Eye (tissue), 1 donor: Measurements from ENCODE around the gene NLGN4X.

Experiments
- DNase-seq: peaks from one replicate; pipeline ENCODE4 v3.0.0-alpha.2; 2015

Gene NLGN4X

DNA sequence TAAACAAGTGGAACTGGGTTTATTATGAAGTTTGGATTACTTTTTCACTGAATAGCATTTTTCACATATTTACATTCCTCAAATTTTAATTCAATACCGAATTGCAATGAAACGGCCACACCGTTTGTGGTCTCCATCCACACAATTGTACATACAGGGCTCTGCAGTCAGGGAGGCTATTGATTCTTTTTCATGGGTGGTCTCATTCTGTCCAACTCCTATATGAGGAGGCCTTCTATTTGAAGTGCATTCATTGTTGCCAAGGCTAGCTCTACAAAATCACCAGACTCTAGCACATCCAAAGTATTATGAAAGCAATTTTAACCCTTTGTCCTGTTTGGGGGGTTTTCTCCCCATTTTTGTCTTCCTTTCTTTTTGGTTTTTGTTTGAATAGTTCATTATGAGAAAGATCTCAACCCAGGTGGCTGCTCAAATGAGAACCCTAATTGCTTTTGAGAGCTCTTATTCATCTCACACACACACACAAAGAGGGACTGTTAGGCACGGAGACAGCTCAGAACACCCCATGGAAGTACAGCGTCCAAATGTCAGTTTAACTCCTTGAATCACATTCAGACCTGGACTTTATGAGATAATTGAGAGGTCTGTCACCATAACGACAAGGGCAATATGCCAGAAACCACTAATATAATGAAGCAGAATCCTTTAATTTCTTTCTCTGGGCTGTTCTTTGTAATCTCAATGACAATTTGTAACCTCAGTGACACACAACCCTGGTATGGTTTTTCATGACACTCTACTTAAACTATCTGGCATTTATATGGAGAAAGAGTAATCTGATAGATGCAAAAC is 79.4 kb downstream of the NLGN4X start:
- peak; percentile 72 for DNase-seq

DNA sequence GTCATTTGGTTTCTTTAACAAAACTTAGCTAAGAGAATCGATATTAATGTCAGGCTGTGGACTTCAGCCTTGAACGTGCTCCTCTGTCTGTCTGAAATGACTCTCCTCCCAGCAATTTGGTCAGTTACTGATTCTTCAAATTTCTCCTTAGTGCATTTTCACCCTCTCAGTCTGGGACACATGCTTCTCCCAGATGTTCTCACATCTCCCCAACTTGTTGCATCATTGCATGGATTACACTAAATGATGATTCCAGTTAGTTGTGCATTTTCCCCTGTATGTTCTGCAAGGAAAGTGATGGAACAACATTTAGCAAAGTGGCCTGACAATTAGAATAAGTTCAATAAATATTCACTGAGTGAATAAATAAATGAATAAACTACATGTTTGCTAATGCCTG is 94.4 kb downstream of the NLGN4X start:
- no peak for DNase-seq

DNA sequence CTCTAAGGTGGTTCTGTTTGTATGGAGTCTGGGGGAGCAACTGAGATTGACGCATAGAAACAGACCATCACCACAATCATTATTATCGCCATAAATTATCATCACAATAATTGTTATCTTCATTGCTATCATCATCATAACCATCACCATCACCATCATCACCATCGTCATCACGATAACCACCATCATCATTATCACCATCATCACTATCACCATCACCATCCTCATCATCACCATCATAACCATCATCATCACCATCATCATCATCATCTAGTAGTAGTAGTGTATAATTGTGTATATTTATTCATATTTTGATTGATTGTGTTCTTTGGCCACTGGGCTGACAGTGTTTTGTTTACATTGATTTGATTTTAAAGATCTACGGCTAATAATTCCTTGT is 95.7 kb downstream of the NLGN4X start:
- no peak for DNase-seq

DNA sequence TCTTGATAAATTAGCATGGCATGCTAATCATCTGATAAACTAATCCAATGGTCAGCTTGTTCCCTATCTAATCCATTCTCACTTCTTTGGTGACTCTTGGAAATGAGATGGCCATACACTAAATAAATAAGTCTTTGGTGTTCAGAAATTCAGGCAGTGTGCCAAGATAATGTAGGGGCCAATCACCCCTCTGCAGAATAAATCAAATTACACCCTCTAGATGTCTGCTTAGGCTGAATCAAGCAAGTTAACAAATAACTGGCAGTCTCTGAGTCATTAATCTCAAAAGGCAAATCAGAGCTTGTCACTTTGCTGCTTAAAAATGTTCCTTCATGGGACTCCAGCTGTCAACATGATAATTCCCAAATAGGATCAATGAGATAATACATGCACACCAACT is 97.4 kb downstream of the NLGN4X start:
- DNase-seq, result no peak

DNA sequence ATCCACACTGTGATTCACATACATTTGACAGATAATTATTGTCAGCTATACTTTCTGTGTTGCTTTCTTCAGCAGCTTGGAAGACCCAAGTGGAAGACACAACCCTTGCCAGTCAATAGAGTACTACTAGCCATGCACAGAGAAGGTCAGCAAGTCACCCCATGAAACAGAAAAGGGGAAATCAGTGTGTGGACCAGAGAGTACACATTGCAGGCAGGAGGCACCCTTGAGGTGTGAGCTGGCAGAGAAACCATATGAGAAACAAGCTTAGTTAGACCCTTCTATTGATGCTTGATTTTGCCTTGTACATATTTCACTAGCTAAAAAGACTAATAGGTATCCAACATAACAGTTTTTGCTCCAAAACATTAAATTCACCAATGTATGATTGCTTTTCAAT is 99.5 kb downstream of the NLGN4X start:
- no peak for DNase-seq

DNA sequence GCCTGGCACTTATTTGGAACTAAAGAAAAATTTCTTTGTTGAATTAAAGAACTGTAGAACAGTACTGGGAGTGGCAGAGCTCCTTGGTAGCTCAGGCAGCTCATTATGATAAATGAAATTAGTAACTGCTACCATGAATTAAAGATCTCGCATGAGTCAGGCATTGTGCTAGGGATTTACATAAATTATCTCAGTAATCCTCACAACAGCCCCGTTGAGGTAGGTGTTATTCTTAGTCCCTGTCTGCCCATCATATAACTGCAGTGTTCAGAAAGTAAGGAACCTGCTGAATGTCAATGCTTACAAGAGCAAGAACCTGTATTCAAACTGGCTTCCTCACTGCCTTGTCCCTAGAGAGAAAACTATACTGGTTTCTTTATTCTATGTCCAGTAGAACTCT is 108.3 kb downstream of the NLGN4X start:
- DNase-seq, result no peak

DNA sequence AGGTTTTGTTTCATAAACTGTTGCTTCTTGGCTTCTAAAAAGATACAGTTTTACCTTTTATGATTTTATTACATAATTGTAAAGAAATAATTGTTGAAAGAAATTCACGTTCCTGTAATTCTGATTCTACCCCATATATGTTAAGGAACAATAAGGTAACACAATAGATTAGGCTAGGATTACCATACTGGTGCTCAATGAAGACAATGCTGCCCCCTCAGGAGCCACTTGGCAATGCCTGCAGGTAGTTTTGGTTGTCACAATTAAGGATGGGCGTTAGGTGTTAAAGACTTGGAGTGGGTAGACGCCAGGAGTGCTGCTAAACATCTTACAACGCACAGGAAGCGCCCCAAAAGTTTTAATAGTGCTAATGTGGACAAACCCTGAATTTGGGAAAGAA is 133.2 kb downstream of the NLGN4X start:
- DNase-seq, result no peak

DNA sequence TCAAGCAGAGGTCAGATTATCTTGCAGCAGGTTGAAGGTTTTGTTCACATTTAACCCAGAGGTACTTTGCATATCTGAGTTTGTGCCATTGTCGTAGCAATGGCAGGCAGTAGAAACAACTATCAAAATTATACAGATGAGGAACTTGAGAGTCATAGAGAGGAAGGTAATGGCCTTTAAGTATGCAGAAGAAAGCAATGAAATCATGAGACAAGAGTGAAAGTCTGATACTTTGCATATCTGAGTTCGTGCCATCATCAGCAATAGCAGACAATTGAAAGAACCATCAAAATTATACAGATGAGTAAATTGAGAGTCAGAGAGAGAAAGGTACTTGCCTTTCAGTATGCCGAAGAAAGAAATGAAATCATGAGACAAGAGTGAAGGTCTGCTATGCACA is 154.1 kb downstream of the NLGN4X start:
- DNase-seq, result no peak

DNA sequence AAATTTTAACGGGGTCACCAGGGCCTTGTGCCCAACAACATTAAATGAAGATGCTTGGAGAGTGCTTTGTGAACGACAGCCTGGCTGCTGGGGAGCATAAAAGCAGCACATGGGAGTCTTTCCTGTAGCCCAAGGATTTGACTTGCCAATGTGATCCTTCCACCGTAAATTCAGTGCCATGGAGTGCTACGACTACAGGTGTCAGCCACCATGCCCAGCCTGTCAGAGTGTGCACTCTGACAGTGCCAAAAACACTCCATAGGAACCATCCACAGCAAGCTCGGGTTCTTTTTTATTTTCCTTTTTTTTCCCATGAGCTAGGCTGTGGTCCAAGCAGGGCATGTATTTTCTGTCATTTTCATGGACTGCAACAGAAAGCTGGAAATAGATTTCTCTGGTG is 156.9 kb downstream of the NLGN4X start:
- no peak for DNase-seq

DNA sequence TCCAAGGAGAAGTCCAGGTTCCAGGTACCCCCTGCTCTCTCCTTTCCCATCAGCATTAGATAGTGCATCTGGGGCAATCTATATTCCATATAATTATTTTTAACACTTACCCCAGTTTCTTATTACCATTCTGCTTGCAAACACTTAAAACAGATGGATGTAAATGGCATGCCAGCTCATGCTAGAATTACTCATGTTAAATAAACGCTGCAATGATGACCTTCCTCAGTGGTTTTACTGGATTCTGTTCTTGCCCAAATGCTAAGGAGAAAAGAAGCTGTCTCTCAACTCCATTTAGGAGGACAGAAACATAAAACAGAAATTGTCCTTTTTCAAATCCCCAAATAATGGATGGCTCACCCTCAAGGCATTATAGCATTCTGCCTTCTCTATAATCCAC is 161.1 kb downstream of the NLGN4X start:
- no peak for DNase-seq

DNA sequence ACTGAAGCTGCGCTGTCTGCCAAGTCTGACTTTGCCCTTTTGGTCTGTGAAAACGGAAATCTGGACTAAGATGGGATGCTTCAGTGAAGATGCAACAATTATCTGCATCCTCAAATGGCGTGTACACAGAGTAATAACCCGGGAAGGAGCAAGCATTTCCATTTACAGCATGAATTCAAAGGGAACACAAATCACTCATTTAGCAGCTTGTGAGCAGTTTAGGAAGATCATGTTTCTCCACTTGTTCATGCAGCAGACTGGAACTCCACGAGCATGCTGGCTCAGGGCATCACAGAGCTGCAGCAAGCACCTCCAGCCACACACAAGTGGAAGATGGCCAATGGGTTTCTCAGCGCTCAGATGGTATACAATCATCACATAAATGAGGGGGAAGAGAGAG is 175.5 kb downstream of the NLGN4X start:
- DNase-seq, result peak; percentile 39

DNA sequence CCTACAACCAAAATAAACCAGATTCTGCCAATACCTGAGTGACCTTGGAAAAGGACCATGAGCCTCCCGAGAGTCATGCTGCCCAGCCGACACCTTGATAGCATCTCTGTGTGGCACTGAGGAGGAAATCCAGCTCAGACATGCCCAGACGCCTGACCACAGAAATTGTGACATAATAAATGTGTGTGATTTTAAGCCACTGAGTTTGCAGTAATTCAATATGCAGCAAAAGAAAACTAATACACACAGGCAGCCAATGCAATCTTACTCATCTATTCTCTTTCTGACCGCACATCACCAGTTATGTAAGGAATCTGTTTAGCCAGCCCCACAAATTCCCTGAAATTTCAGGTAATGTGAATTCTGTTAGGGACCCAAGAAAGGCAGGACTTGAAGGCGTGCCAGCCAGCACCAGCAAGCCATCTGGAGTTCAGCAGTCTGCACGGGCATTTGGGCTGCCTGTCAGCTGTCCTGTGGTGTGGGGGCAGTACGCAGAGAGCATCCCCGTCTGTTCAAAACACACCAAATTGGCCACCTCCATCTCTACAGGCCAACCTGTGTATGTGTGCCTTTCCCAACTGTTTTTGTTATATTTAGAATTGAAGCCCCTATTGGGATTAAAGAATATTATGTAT is 176.4 kb downstream of the NLGN4X start:
- DNase-seq, result no peak

DNA sequence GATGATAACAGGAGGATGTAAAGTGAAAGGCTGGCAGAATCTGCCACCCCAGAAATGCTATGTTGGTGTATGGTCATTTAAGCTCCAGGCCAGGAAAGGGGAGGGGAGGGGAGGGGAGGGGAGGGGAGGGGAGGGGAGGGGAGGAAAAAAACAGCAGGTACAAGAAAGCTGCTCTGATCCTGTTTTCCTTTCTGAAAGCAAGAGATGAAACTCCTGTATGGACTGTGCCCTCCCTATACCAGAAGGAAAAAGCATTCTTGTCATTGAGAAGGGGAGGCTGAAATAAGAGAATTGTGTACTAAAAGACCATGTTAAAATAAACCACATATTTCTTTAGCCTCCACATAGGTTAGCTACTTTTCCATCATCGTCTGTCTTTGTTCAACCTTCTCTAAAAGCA is 179.5 kb downstream of the NLGN4X start:
- DNase-seq, result no peak

DNA sequence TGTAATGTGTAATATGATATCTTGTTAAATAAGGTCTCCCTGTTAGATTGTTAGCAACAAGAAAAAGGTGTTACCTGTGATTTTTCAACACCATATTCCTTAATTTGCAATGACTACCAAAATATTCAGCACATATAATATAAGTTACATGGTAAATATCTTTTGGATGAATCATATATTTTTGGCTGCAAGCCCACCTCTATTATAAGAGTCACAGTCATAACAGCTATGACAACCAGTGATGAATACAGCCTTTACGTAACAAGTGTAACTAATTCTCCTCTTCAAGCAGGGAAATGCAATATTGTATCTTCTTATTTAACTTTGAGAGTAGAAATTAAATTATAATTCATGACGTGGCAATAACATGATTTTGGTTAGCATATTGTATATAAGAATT is 187.0 kb downstream of the NLGN4X start:
- DNase-seq, result no peak

DNA sequence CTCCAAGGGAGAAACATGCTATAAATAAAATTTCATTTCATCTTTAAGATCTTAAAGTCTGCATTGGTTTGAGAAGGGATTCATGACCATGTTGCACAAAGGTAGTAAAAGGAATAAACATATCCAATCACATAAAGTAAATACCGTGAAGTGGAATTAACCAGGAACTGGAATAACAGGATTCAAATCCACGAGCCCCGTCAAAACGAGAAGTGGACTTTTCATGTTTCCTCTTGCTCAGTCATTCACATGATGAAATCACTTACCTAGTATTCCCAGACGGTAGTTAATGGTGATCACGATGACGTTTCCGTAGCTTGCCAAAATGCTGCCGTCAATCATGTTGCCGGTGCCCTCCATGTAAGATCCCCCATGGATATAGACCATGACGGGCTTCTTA is 199.7 kb downstream of the NLGN4X start:
- no peak for DNase-seq

DNA sequence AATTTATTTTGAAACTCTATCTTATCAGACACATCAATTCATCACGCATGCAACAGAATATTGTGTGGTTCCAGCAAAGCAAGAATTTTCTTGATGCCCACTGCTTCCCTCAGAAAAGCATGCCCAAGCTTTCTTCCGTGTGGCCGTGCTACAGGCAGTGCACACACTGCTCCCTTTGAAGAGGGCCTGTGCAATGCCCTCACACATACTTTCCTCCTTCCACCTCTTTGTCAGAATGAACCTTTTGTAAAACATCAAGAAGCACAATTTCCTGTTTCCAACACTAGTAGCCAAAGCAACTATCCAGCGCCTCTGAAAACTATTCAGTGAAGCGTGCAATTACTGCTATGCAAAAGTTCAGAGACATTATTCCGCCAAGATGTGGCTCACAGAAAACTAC is 201.7 kb downstream of the NLGN4X start:
- peak; percentile 2 for DNase-seq

DNA sequence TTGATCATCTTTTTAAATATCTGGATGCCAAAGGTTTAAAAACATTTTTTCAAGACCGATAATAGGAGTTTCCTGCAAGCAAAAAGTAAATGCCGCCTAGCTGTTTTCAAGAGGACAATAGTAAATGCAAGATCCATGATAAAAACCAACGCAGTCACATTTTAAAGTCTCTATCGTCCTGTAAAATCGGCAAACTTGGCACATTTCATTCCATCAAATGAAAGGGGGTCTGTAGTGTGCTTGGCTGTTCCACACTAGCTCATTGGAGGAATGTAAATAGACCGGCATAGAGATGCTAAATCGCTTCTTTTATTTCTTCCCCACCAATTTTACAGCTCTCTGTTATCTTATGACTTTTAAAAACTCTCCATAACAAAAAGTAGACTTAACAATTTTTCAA is 202.2 kb downstream of the NLGN4X start:
- peak; percentile 2 for DNase-seq

DNA sequence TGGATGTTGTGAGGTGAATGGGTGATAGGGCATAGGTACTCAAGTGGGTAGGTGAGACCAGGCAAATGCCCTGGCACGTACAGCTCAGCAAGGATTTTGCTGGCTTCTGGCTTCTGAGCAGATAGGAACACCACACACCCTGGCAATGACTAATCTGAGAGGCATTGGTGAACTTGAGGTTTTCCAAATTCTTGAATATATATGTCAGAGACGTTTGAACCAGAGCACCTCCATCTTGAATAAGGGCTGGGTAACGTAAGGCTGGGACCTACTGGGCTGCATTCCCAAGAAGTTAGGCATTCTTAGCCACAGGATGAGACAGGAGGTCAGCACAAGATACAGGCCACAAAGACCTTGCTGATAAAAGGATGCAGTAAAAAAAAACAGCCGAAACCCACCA is 204.5 kb downstream of the NLGN4X start:
- no peak for DNase-seq

DNA sequence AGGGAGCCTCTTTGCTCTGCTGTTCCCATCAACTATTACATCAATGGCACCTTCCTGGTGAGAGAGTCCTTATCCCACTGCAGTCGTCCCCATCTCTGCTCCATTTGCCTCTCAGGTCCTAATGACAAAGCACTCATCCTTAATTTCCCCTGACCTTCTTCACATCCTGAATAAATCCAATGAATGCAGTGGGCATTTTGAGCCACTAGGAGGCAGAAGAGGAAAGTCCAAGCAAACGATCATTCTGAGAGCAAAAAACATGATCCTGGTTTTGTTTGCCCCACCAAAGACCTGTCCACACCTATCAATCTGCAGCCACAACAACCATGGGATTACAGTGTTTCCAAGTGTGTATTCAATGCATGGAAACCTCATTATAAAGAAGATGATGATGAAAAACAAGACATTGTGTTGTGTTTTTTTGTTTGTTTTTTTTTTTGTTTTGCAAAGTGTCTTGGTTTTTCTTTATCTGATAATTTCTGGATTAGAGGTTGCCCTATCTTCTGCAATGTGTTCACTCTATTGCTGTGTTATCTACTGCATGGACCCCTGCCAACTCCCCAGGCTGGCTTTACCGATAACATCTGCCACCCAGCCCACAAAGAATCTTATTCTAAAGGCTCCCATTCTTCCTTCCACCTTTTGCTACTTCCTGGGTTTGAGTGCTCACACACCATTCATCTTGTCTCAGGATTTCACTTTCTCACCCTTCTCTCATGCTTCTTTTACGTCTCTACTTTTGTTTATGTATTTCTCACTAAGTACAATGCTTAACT is 207.2 kb downstream of the NLGN4X start:
- DNase-seq, result peak; percentile 69

DNA sequence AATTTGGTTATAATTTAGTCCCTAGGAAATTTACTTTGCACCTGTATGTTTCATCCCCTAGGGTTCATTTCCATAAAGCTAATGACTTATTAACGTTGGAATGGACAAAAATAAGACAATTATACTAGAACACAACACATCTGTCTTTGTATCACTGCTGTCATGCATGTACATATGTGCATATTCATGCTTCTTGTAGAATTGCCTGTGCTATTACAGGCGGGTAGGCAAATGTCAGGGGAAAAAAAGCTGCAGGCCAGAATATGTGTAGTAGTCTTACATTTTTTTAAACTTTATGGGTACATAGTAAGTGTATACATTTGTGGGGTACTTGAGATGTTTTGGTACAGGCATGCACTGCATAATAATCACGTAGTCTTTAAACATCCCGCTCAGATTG is 209.6 kb downstream of the NLGN4X start:
- DNase-seq, result no peak

DNA sequence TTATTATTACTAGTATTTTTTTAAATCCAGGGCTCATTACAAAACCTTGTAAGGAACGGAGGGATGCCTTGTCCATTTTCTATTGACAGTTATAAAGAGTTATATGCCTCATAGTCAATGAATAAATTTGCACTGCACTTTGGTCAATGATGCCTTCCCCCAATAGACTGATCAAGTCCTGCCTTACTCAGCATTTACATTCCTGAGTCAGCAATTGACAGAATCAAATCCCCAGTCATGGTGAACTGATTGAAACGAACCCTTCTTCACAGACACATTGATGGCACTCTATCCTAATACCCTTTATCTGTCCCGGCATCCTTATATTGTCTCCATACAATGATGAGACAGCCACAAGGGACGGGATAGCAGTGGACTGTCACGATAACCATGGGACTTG is 213.2 kb downstream of the NLGN4X start:
- DNase-seq, result no peak

DNA sequence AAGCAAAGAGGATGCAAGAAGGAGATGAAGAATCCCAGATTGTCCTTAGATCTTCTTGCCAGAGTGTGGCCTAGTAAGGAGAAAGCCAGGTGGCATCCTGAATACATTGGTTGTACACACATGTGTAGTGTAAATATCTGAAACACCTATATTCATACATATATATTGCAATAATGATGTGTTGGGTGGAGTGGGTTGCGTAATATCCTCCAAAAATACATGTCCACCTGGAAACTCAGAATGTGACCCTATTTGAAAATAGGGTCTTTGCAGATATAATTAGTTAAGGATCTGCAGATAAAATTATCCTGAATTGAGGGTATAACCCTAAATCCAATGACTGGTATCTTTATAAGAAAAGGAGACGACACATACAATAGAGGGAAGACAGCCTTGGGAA is 216.3 kb downstream of the NLGN4X start:
- DNase-seq, result no peak

DNA sequence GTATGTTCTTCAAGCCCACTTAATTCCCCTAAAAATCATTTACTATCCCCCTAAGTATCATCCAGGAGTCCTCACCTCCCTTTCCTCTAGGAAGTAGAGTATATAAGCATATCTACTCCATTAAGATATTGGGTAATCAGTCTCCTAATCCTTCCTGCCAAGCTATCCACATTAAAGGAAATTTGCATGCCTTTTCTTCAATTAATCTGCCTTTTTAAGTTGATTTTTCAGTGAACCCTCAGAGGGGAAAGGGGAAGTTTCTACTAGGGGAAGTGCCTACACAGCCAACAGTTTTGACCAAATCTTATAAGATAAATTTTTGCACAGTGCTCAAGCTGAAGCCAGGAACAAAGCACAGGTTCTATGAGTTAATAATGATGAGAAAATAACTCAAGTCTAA is 222.8 kb downstream of the NLGN4X start:
- no peak for DNase-seq

DNA sequence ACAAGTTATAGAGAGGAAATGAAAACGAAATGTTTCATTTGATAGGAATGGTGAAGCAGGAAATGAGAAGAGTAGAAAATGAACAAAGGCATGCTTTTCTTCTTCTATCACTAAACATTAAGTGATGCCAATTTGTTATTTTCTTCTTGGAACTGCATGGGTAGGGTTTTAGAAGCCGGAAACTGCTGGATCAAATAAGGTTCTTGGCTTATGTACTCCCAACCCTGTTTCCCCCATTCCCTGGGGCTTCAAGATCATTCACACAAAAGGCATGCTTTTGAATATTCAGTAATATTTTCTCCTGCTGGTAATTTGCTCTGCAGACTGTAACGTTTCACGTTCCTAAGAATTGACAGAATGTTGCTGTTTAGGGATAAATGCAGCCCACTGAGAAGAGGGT is 224.1 kb downstream of the NLGN4X start:
- DNase-seq, result no peak
